Left ventricle myocardium superior (tissue), 1 donor: ENCODE data around the gene EDARADD. TPM values are rescaled to one million over a fixed set of nuclear protein-coding genes. Genes with fewer than 3 reads are reported as not detected.
"Not testable (repeated sequence)": the region's sequence is repeated elsewhere in the genome, so short reads cannot be mapped to it uniquely, and the experiment has no call there.

ENCODE experiments used
- ATAC-seq: fragments of 200-7000 bp; cut with Tn5 transposase; one replicate; pipeline ENCODE4 v1.9.1; 2020; ENCODE audit warnings: mild to moderate bottlenecking, moderate library complexity
- DNase-seq: peaks from one replicate; pipeline ENCODE4 v3.0.0-alpha.2; 2020
- intact Hi-C: fragments of 100-400 bp; cut with micrococcal nuclease; formaldehyde crosslinking; loops from one replicate; pipeline ENCODE4 v1.11.0; 2022
- total RNA-seq: library from RNA; stranded (reverse); fragmentation: NEBNext Ultra II Directional; extraction: Animal tissue kit (Norgen Biotek cat#: 25700); gene quantifications from one replicate; pipeline ENCODE4 v1.2.1, GENCODE V29; 2021
- donor health status: DM: no; HTN: yes; CAD: no; lungs with severe emphysema.

EDARADD gene
- total RNA-seq, 1 donor from 2014 or later, result 3.0 TPM

GRCh38 chr1:236422517-236422876 lies 28.4 kb downstream of the EDARADD start:
- no peak for ATAC-seq

GRCh38 chr1:236425031-236425663 lies 31.1 kb downstream of the EDARADD start:
- intact Hi-C loops, result no loop called here
- ATAC-seq (no peak), DNase-seq (no peak)

More at GRCh38 chr1:236422517-236422876, 28.4 kb downstream of the EDARADD start:
- intact Hi-C loops, result no loop called here
- DNase-seq, result no peak

GRCh38 chr1:236426215-236426614 lies 32.1 kb downstream of the EDARADD start:
- intact Hi-C loops, result no loop called here
- no peak for DNase-seq
- no peak for ATAC-seq

- intact Hi-C loops, result no loop called here
- ATAC-seq (no peak), DNase-seq (no peak)
Measured at GRCh38 chr1:236429715-236430274, 35.7 kb downstream of the EDARADD start.

GRCh38 chr1:236433819-236434315 lies 39.8 kb downstream of the EDARADD start:
- intact Hi-C loops, result no loop called here
- no peak for ATAC-seq

GRCh38 chr1:236438614-236439013 lies 44.5 kb downstream of the EDARADD start:
- DNase-seq, result no peak
- ATAC-seq, result no peak
- intact Hi-C loops, result no loop called here

More at GRCh38 chr1:236433819-236434315, 39.8 kb downstream of the EDARADD start:
- DNase-seq, result no peak

- DNase-seq (no peak), ATAC-seq (no peak)
- intact Hi-C loops, result no loop called here
Measured at GRCh38 chr1:236440373-236440772, 46.3 kb downstream of the EDARADD start.

GRCh38 chr1:236450779-236451178 lies 56.7 kb downstream of the EDARADD start:
- no peak for ATAC-seq
- intact Hi-C loops, result no loop called here

GRCh38 chr1:236451796-236452373 lies 57.8 kb downstream of the EDARADD start:
- intact Hi-C loops, result no loop called here
- ATAC-seq (peak; percentile 50), DNase-seq (no peak)

More at GRCh38 chr1:236450779-236451178, 56.7 kb downstream of the EDARADD start:
- no peak for DNase-seq

- ATAC-seq, result no peak
- intact Hi-C loops, result no loop called here
- DNase-seq, result no peak
Measured at GRCh38 chr1:236455243-236455642, 61.2 kb downstream of the EDARADD start.

GRCh38 chr1:236457775-236458174 lies 63.7 kb downstream of the EDARADD start:
- DNase-seq (no peak), ATAC-seq (no peak)
- intact Hi-C loops, result no loop called here

- DNase-seq (no peak), ATAC-seq (no peak)
- intact Hi-C loops, result no loop called here
Measured at GRCh38 chr1:236458996-236459395, 64.9 kb downstream of the EDARADD start.

- DNase-seq (no peak), ATAC-seq (no peak)
- intact Hi-C loops, result no loop called here
Measured at GRCh38 chr1:236460103-236460502, 66.0 kb downstream of the EDARADD start.

GRCh38 chr1:236464197-236464596 lies 70.1 kb downstream of the EDARADD start:
- not testable (repeated sequence) for DNase-seq, ATAC-seq

GRCh38 chr1:236465231-236465958 lies 71.3 kb downstream of the EDARADD start:
- ATAC-seq, result no peak
- intact Hi-C loops, result no loop called here
- DNase-seq, result no peak

More at GRCh38 chr1:236464197-236464596, 70.1 kb downstream of the EDARADD start:
- intact Hi-C loops, result not testable (repeated sequence)

GRCh38 chr1:236465959-236466303 lies 71.8 kb downstream of the EDARADD start:
- intact Hi-C loops, result no loop called here
- DNase-seq, result no peak
- ATAC-seq, result no peak

- intact Hi-C loops, result no loop called here
- DNase-seq (no peak), ATAC-seq (no peak)
Measured at GRCh38 chr1:236467327-236467641, 73.2 kb downstream of the EDARADD start.

GRCh38 chr1:236468625-236469024 lies 74.5 kb downstream of the EDARADD start:
- DNase-seq (no peak), ATAC-seq (no peak)
- intact Hi-C loops, result no loop called here

GRCh38 chr1:236469466-236469865 lies 75.4 kb downstream of the EDARADD start:
- intact Hi-C loops, result no loop called here
- no peak for ATAC-seq
- DNase-seq, result no peak

- DNase-seq, result no peak
- ATAC-seq, result no peak
- intact Hi-C loops, result no loop called here
Measured at GRCh38 chr1:236471096-236471495, 77.0 kb downstream of the EDARADD start.
